Stimulated activated CD4-positive, alpha-beta T cell treated with anti-CD3 and anti-CD28 coated beads, Interleukin-15, amount 100 ng/mL, for 48 hours (primary cell): Measurements from ENCODE around the gene CD80.

Experiments used
- DNase-seq, 2 donors: peaks; one replicate each; pipeline ENCODE4 v3.0.0-alpha.2; 2020; ENCODE audit warnings: low read depth in 2 of 2

Gene CD80

DNA sequence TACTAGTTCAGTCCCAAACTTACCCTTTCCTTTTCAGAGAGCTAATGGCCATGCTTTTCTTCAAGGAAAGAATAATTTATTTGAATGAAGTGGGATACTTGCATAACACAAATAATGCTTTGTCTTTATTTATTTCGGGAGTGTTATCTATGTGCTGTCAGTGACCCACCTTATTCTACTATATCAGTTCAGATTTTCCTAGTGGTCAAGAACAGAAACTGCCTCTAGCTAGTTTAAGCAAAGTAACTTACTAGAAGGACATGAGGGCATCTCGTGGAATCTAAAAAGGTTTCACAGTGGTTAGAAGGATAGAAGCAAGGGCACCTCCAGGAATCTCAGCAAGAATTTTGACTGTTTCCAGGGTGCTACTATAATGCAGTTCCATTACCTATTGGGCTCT, 64.8 kb downstream of the CD80 start:
- DNase-seq, result no peak

GRCh38 chr3:119492810-119493209, 66.6 kb downstream of the CD80 start:
- no peak for DNase-seq

GRCh38 chr3:119492128-119492527, 67.3 kb downstream of the CD80 start:
- no peak for DNase-seq

DNA sequence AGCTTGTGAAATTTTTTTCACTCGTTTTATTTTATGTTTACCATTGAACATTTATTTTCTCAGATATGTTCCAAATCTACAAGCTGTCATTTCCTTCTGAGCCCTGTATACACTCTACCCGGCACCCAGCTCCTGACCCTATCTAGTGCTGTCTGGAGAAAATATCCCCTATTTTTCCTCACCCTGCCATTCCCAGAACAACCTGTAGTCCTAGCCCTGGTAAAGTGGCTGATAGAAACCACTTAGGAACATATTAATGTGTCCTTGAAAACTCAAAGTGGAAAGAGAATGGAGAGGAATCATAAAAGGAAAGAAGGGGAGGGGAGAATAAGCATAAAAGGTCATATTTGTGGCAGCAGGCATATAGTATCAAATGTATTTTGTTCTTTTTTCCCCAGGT, 69.3 kb downstream of the CD80 start:
- no peak for DNase-seq

- DNase-seq, result no peak
These were observed 73.9 kb downstream of the CD80 start for GRCh38 chr3:119485563-119485962.

- DNase-seq, result no peak
These were observed 76.3 kb downstream of the CD80 start for GRCh38 chr3:119483101-119483500.

DNA sequence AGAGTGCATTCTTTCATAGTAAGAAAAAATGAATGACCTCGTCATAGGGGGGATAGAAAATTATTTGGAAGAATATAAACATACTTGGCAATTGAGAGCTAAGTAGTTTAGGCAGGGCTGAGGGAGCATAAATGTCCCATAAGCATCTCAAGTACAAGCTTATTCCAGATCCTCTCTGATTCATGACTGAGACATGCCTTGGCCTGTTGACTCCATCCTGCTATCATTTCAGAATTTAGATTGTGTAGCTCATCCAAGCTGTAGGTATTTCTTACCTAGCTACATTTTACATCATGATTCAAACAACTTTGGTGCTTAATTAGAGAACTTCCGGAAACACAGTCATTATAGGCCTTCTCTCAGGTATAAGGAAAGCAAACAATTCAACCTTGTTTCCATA, 78.3 kb downstream of the CD80 start:
- no peak for DNase-seq
